Glutamatergic neuron (in vitro differentiated cells): ENCODE results near the gene CCDC187. TPM values are rescaled to one million over a fixed set of nuclear protein-coding genes. Genes with fewer than 3 reads are reported as not detected.

Experiments
- DNase-seq: peaks from one replicate; pipeline ENCODE4 v3.0.0; 2022
- H3K27ac Mint-ChIP-seq: one replicate; pipeline ENCODE4 v1.8.0; 2020; ENCODE audit warnings: mild to moderate bottlenecking, mixed read lengths, inconsistent platforms; ENCODE audit not compliant: unreplicated experiment
- H3K27me3 Mint-ChIP-seq: one replicate; pipeline ENCODE4 v1.8.0; 2020; ENCODE audit warnings: mild to moderate bottlenecking, moderate library complexity, mixed read lengths, inconsistent platforms; ENCODE audit not compliant: unreplicated experiment
- H3K36me3 Mint-ChIP-seq: one replicate; pipeline ENCODE4 v1.8.0; 2020; ENCODE audit warnings: mild to moderate bottlenecking, mixed read lengths, inconsistent platforms; ENCODE audit not compliant: unreplicated experiment
- H3K4me1 Mint-ChIP-seq: one replicate; pipeline ENCODE4 v1.8.0; 2020; ENCODE audit warnings: mild to moderate bottlenecking, low read depth, mixed read lengths, inconsistent platforms; ENCODE audit not compliant: unreplicated experiment
- H3K4me3 Mint-ChIP-seq: one replicate; pipeline ENCODE4 v1.8.0; 2020; ENCODE audit warnings: mild to moderate bottlenecking, mixed read lengths, inconsistent platforms; ENCODE audit not compliant: unreplicated experiment
- H3K9me3 Mint-ChIP-seq: one replicate; pipeline ENCODE4 v1.8.0; 2020; ENCODE audit warnings: mild to moderate bottlenecking, moderate library complexity, mixed read lengths, inconsistent platforms; ENCODE audit not compliant: unreplicated experiment
- CTCF ChIP-seq: fragments of 200-600 bp; sonication (generic); IDR thresholded peaks from one replicate; pipeline ENCODE4 v1.5.0; 2021; ENCODE audit not compliant: partially characterized antibody, unreplicated experiment
- total RNA-seq: library from RNA; stranded (reverse); fragmentation: NEBNext Ultra II Directional; extraction: Animal tissue kit (Norgen Biotek cat#: 25700); gene quantifications from one replicate; pipeline ENCODE4 v1.2.1, GENCODE V29; 2021; ENCODE audit not compliant: unreplicated experiment

The CCDC187 gene
- total RNA-seq, 1 donor from 2014 or later, result 15.8 TPM

- DNase-seq, result no peak
- peaks cover 3% of the 10 kb centered on the region for H3K4me1 Mint-ChIP-seq
- H3K27me3 Mint-ChIP-seq, result peaks cover 12% of the 10 kb centered on the region
- H3K27ac Mint-ChIP-seq, result no peak overlapping the region
- no peak overlapping the region for H3K4me3 Mint-ChIP-seq
- no peaks in the 10 kb centered on the region for H3K36me3 Mint-ChIP-seq
- peaks cover 2% of the 10 kb centered on the region for H3K9me3 Mint-ChIP-seq
- TF ChIP-seq CTCF, result no peak
Measured at GRCh38 chr9:136201174-136201573, 102.7 kb downstream of the CCDC187 start.

- no peak overlapping the region for H3K27ac Mint-ChIP-seq
- H3K4me1 Mint-ChIP-seq, result peaks cover 4% of the 10 kb centered on the region
- no peaks in the 10 kb centered on the region for H3K36me3 Mint-ChIP-seq
- no peak for TF ChIP-seq CTCF
- no peak overlapping the region for H3K4me3 Mint-ChIP-seq
- DNase-seq, result no peak
- H3K27me3 Mint-ChIP-seq, result peaks cover 11% of the 10 kb centered on the region
- no peaks in the 10 kb centered on the region for H3K9me3 Mint-ChIP-seq
Measured at GRCh38 chr9:136200424-136200823, 103.5 kb downstream of the CCDC187 start.

Other genes starting within 250 kb of the CCDC187 start
- 3.9 TPM for gene NACC2, start 208.8 kb downstream of the CCDC187 start, total RNA-seq
- gene TMEM250, start 185.2 kb downstream of the CCDC187 start, total RNA-seq, result 16.0 TPM
- gene LHX3, start 99.0 kb downstream of the CCDC187 start, total RNA-seq, result 0.81 TPM
- 21.2 TPM for gene QSOX2, start 58.3 kb downstream of the CCDC187 start, total RNA-seq
- gene GPSM1, start 23.4 kb upstream of the CCDC187 start, total RNA-seq, result 140 TPM
- 16.5 TPM for gene DNLZ, start 59.6 kb upstream of the CCDC187 start, total RNA-seq
- 4.1 TPM for gene CARD9, start 69.6 kb upstream of the CCDC187 start, total RNA-seq
- 22.9 TPM for gene SNAPC4, start 96.1 kb upstream of the CCDC187 start, total RNA-seq
- 61.2 TPM for gene ENTR1, start 106.5 kb upstream of the CCDC187 start, total RNA-seq
- 69.0 TPM for gene PMPCA, start 106.6 kb upstream of the CCDC187 start, total RNA-seq
- gene INPP5E, start 135.8 kb upstream of the CCDC187 start, total RNA-seq, result 35.2 TPM
- 74.3 TPM for gene SEC16A, start 178.9 kb upstream of the CCDC187 start, total RNA-seq
- gene NOTCH1, start 242.0 kb upstream of the CCDC187 start, total RNA-seq, result 64.2 TPM